D341Med (cell line): ENCODE measurements around the gene MYLK4.

Experiments used
- DNase-seq: peaks from one replicate; pipeline ENCODE4 v3.0.0; 2012; ENCODE audit warnings: low spot score

The MYLK4 gene

DNA sequence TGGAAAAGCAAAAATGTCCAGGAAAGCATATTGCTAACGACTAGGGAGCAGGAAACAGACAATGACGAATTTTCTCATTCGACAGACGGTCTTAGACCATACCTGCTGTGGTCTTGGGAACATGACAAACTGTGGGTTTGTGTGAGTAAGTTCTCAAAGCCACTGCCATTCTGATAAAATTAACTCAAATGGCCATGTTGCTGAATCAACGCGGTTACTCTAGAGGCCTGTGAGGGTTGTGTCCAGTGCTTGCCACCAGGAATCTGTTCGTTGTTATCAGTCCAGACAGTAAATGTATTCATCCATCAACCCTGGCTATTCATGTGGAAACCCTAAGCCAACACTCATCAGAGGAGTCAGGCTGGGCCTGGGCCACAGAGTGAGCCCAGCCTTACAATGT is 124.3 kb downstream of the MYLK4 start:
- no peak for DNase-seq

GRCh38 chr6:2625581-2625980 is 125.1 kb downstream of the MYLK4 start:
- DNase-seq, result no peak

DNA sequence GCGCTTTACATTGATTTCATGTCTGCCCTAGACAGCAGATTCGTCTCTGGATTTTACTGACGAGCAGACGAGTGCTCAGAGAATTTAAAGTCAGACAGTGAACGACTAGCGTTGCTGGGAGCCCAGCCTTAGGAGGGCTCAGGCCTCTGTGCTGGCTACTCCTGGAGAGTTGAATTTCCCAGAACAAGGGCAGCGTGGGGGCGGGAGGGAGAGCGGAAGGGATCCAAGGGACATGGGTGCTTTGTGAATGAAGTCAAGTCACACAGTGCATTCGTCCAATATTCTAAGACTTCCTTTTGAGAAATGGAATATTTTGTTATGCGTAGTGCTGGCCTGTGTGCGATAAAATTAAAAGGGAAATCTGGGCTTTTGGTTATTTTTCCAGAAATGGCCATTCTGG is 126.5 kb downstream of the MYLK4 start:
- DNase-seq, result no peak

- no peak for DNase-seq
Measured at GRCh38 chr6:2623295-2623694, 127.4 kb downstream of the MYLK4 start.

- DNase-seq, result no peak
Measured at GRCh38 chr6:2622671-2623070, 128.1 kb downstream of the MYLK4 start.

GRCh38 chr6:2619651-2620050 is 131.1 kb downstream of the MYLK4 start:
- no peak for DNase-seq

DNA sequence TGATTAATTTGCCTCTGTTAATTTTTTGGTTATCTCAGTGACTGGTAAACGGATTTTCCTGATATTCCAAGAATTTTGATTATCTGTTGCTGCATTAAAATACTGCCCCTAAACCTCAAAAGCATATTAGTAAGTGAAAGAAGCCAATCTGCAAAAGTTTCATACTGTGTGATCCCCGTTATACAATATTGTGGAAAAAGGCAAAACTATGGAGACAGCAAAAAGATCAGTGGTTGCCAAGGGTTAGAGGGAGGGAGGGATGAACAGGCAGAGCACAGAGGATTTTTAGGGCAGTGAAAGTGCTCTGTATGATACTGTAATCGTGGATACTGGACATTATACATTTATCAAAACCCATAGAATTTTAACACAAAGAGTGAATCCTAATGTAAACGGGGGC is 133.0 kb downstream of the MYLK4 start:
- no peak for DNase-seq

GRCh38 chr6:2616811-2617210 is 133.9 kb downstream of the MYLK4 start:
- no peak for DNase-seq

- no peak for DNase-seq
Measured at GRCh38 chr6:2615251-2615650, 135.5 kb downstream of the MYLK4 start.

DNA sequence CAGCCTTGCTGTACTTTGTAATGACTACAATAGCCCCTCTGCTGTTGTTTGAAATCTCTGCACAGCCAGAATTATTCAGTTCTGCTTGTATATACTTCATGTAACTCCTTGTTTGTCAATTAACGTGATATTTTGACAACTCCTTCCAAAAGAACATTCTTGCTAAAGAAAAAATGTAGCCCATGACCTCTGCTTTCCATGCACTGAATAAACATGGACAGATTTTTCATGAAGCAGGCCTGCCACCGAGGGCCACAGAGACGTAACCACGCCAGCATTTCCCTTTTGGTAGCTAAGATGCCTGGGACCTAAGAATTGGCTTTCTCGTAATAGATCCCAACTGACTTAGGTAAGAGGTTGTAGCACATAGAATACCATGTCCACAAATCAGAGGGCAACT is 135.9 kb downstream of the MYLK4 start:
- no peak for DNase-seq

GRCh38 chr6:2614155-2614554 is 136.6 kb downstream of the MYLK4 start:
- DNase-seq, result no peak
